ENCODE results near the gene GALNT18.

The GALNT18 gene

DNA sequence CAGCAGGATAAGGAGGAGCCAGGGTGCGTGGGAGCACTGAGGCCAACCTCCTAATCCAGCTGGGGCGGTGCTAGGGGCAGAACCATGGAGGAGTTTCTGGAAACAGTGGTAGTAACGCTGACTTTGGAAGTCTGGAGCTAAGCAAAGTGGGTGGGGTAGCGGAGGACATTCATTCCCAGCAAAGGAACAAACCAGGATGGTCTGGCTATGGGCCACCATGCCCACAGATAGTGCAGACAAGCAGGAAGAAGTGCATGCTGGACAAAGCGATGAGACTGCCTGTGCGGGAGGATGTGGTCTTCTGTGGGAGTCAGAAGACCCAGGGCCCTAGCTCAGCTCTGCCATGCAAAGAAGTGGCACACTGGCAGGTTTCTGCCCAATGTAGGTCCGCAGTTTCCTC is 197.1 kb downstream of the GALNT18 start:
- DNase-seq: no peak

GRCh38 chr11:11422411-11423128 is 199.2 kb downstream of the GALNT18 start:
- peak; percentile 33 for DNase-seq

- DNase-seq: no peak
Measured at GRCh38 chr11:11421509-11421908, 200.3 kb downstream of the GALNT18 start.

DNA sequence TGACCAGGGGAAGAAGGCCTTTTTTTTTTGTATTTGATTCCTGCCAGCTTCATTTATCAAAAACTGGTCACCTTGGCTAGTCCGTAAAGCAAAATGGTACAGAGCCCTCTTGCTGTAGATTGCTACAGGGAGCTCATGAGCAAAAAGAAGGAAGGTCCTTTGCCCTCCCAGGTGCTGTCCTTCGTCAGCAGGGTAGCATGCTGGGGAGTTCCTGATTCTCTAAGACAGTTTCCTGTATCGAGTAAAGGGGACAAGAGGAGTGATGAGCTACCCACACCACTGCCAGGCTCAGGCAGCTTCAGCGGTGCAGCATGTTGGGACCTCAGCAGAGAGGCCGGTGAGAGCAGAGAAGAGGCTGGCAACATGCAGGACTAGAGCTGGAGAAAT is 200.9 kb downstream of the GALNT18 start:
- DNase-seq: no peak

GRCh38 chr11:11420191-11420898 is 201.5 kb downstream of the GALNT18 start:
- no peak for DNase-seq

- no peak for DNase-seq
Measured at GRCh38 chr11:11419747-11420146, 202.1 kb downstream of the GALNT18 start.

GRCh38 chr11:11416917-11417316 is 204.9 kb downstream of the GALNT18 start:
- DNase-seq: no peak

DNA sequence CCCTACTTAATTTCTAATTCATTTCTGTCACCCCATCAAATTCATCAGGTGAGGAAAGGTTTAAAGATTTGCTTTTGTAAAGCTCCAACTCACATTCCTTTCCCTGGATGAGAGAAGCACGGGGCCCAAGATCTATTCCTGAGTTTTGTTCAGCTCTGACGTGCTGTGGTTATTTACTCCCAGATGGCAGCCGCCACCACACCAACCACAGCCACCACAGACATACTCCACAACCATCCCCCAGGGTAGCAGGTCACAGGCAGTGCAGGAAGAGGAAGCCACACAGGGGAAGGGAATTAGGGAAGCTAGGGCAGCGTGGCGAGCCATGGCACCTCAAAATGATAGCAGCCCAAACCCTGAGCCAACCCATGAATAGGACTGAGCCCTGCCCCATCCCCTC is 205.3 kb downstream of the GALNT18 start:
- DNase-seq: no peak

GRCh38 chr11:11415901-11416300 is 205.9 kb downstream of the GALNT18 start:
- no peak for DNase-seq

DNA sequence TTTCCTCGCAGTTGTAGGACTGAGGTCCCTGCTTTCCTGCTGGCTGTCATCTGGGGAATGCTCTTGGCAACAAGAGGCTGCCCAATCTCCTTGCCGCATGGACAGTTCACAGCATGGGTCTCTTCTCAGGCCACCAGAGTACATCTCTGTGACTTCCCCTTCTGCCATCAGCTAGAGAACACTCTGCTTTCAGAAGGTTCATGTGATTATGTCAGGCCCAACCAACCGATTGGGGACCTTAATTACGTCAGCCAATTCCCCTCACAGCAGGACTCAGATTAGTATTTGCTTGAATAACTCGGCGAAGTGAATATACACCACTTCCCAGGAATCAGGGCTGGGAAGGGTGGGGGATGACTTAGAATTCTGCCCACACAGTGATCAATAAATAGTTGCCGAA is 206.8 kb downstream of the GALNT18 start:
- DNase-seq: no peak

GRCh38 chr11:11413776-11414175 is 208.0 kb downstream of the GALNT18 start:
- DNase-seq: no peak

DNA sequence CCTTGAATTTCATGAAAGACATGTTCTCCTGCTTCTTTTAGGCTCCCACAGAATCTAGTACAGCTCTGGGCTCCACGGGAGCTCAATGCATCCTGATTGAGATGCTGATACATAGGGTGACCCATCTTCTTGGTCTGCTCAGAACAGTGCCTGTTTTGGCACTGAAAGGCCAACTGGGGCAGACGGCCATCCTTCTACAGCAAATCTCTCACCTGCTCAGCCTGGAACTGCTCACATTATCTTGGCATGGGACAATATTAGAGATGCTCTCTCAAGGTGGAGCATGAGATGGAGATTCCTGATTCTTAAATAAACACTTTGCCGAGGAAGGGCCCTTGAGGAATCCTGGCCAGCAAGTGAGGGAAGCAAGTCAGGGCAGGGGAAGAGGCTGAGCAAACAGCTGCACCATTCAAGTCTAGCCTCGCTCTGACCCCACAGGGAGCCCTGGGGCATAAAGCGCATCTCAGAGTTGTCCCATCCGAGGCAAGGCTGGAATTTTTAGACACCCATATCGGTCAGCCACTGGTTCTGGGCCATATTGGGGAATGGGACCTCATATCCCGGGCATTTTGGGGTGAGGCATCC is 210.3 kb downstream of the GALNT18 start:
- no peak for DNase-seq

DNA sequence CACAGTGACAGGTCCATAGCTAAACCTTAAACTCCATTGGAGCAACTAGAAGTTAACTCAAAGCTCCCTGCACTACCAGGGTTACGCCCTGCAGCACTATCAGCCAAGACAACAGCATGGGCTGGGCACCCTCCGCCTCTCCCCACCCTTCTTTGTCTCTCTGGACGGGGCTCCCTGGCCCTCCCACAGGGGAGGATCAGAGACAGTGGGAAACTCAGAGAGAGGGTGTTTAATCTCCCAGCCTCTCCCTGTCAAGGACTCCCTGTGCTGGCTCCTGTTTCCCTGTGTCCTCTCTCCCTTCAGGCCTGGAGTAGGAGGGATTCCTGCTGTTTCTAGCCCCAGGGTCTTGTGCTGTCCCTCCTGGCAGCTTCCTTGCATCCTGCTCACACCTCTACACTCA is 211.9 kb downstream of the GALNT18 start:
- DNase-seq: peak; percentile 52

DNA sequence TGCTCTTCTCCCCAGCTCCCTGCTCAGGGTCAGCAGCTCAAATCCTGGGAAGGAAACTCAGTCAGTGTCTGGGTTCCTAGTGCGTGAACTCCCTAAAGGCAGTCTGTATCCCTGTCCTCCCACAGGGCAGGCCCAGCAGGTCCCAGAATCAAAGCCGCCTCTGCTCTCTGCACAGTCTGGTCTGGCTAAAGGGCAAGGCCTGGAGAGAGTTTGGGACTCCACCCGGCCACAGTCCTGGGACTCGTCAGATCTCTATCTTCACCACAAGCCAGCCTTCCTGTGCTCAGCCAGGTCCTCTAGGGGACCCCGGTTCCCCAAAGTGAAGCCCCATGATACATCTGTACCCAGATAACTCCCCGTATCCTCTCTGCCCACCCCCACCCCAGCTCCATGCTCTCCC is 212.6 kb downstream of the GALNT18 start:
- DNase-seq: no peak

- no peak for DNase-seq
Measured at GRCh38 chr11:11408436-11409221, 213.2 kb downstream of the GALNT18 start.

GRCh38 chr11:11407763-11408084 is 214.1 kb downstream of the GALNT18 start:
- no peak for DNase-seq

GRCh38 chr11:11407065-11407762 is 214.6 kb downstream of the GALNT18 start:
- peak; percentile 96 for DNase-seq

GRCh38 chr11:11406652-11407051 is 215.2 kb downstream of the GALNT18 start:
- no peak for DNase-seq

DNA sequence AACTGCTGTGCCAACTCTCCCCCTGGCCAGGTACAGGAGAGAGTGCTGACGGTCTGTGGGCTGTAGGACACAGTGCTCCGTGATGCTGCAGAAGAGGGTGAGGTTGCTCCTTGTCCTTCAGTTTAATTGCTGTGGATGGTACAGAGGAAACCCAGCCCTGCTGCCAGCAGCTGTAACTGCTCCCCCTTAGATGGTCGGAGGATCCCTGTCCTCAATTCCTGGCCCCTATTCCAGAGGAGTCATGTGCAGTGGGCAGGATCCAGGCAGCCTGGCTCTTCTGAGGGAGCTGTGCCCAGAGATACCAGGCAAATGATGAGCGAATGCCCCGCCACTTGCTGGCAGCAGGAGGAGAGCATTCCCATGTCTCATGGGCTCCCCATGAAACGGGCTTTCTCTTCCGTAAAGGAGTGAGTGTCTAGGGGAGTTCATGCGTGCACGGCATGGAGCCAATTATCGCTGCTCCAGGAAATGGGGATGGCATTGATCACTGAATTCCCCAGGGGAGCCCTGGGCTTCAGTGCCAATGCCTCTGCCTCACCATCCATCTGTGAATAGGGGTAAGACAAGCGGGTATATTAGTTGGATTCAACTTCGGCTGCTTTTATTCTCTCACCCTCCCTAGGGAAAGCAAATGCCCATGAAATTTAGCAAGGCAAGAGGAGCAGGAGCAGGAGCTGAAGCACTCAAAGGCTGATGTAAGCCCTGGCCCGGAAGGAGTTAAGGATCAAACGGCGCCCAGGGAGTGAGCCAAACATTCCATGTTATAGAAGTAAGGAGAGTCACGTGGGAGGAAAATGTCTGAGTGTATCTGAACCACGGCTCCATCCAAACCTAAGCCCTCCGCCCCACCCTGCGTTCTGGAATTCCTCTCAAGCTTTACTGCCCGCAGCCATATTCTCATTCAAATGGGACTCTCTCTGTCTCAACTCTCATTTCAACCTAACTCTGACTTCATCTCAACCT is 217.8 kb downstream of the GALNT18 start:
- DNase-seq: no peak

- no peak for DNase-seq
Measured at GRCh38 chr11:11401960-11402535, 219.8 kb downstream of the GALNT18 start.

DNA sequence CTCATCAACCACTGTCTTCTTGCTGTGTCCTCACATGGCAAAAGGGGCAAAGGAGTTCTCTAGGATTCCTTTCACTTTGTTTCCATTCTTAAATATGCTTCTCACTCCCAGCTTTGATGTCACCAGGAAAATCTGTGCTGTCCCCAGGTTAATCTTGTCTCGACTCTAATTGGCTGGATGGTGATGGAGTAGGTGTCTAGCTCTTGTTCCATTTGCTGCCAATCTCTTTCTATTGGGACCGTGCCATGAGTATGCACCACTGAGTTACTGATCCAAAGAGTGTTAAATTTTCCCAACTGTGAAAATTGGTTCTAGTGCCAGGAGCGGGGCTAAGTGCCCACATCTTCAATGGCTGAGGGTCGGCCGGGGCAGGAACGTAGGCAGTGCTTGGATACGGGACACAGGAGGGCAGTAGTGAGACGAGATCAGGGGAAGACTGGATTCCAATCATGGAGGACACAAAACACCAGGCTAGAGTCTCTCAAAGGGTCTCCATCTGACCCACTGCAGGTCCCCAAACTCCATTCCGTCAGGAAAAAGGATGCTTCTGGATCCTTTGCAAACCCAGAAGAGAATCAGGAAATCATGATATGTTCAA is 221.1 kb downstream of the GALNT18 start:
- DNase-seq: no peak
